KG1 (cell line): ENCODE data around the gene SEPTIN10.
"Not testable (repeated sequence)": the region's sequence is repeated elsewhere in the genome, so short reads cannot be mapped to it uniquely, and the experiment has no call there.

Source experiments
- DNase-seq: peaks from one replicate; lab custom pipeline; 2025; lab: John Stamatoyannopoulos, UW

The SEPTIN10 gene

DNA sequence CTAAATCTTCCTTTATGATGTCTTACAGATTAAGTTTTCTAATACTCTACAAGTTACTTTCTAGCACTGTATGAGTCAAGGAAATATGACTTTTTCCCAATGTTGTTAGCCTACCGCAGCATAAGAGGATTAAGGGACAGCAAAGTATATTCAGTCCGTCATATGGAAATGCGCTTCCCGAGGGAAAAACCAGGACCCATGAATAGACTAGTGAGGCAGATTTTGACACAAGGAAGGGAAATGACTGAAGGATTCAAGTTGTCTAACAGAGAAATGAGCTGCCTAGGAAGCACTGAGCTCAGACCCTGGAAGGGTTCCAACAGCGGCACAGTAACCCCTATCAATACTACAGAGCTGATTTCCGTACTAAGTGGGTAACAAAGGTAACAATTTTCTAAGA lies 12.0 kb downstream of the SEPTIN10 start:
- DNase-seq, result no peak

GRCh38 chr2:109597283-109597682 lies 16.5 kb downstream of the SEPTIN10 start:
- DNase-seq, result no peak

GRCh38 chr2:109595644-109596043 lies 18.1 kb downstream of the SEPTIN10 start:
- no peak for DNase-seq

DNA sequence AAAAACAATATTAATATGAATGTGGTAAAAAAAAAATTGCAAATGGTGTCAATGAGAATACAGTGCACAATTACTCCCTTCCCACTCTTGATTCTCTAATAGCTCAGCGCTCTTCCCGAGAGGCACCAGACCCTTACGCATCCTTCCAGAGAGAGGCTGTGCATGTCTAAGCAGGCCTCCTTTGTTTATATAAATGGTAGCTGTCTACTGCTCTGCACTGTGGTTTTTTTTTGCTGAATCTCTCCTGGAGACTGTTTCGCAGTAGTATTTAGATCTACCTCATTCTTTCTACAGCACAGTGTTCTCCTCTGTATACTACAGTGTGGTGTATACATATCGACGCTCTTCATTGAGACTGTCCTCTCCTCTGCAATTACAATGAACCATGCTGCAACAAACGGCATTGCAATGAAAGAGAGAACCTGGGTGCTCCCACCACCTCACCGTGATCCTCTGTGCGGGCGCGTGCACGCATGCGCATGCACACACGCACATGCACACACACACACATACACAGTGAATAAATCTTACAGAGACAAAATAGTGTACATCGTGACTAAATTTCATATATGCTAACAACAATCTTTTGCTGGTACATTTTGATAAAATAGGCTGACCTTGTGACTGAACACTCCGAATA lies 19.4 kb downstream of the SEPTIN10 start:
- no peak for DNase-seq

GRCh38 chr2:109592905-109593304 lies 20.9 kb downstream of the SEPTIN10 start:
- no peak for DNase-seq

DNA sequence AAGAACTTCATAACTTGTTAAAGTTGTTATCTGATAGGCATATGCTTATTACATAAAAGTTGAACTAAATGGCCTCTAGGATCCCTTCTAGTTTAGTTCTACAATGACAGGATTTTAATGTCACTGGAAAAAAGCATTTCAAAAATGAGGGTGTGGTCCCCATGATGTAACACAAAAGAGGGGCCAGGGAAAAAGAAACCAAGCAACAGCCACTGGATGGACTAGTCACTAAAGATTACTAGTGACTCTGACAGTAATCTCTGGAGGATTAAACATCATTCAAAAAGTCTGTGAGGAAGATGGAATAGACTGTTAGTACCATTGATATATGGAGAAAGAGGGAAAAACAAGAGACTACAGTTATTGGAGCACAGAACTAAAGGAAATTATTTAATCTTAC lies 22.6 kb downstream of the SEPTIN10 start:
- DNase-seq, result no peak

DNA sequence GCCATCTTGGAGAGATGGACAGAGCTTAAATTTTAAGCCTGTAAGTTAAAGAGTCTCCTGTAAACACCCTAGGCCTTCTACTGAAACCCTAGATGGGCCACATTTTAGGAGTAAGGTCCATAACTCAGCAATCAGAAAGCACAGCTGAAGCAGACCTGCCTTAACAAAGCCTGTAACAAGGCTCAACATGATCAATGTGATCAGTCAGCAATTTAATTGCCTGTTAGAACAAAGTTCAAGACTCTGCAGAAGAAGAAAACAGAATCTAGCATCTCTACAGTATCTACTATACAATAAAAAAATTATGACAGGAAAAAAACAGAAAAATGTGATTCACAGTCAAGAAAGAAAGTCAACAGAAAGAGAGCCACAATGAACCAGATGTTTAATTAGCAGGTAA lies 27.1 kb downstream of the SEPTIN10 start:
- no peak for DNase-seq

DNA sequence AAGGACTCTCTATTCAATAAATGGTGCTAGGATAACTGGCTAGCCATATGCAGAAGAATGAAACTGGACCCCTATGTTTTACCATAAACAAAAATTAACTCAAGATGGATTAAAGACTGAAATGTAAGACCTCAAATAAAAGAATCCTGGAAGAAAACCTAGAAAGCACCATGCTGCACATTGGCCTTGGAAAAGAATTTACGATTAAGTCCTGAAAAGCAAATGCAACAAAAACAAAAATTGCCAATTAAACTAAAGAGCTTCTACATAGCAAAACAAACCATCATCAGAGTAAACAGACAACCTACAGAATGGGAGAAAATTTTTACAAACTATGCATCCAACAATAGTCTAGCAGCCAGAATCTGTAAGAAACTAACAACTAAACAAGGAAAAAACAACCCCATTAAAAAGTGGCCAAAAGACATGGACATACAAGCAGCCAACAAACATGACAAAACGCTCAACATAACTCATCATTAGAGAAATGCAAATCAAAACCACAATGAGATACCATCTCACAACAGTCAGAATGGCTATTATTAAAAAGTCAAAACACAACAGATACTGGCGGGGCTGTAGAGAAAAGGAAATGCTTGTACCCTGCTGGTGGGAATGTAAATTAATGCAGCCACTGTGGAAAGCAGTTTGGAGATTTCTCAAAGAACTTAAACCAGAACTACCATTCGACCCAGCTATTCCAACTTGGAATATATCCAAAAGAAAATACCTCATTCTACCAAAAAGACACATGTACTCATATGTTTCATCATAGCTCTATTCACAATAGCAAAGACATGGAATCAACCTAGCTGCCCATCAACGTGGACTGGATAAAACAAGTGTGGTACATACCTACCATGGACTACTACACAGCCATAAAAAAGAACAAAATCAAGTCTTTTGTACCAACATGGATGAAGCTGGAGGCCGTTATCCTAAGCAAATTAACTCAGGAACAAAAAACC lies 30.6 kb downstream of the SEPTIN10 start:
- DNase-seq, result no peak

DNA sequence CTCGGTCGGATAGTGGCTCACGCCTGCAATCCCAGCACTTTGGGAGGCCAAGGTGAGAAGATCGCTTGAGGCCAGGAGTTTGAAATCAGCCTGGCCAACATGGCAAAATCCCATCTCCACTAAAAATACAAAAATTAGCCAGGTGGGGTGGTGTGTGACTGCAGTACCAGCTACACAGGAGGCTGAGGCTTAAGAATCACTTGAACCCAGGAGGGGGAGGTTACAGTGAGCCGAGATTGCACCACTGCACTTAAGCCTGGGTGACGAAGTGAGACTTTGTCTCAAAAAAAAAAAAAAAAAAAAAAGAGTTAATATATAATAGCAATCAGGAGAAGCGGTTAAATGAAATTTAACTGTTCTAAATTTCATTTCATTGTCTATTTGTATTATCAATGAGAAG lies 36.1 kb downstream of the SEPTIN10 start:
- DNase-seq, result not testable (repeated sequence)

DNA sequence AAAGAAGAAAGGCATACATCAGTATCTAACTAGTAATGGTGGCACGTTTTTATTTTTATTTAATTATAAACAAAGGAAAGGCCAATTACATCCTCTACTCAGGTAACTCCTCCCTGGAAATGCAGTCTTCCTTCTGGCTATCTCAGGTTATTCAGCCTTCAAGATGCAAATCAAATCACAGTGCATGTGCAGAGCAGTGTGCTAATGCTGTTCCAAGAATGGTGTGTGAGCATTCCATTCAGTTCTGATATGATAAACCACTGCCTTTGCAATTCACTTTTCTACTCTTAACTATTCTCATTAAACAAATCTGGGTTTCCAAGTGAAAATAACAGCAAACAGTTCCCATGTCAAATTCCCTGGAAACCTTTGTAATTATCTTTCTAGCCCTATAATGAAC lies 38.4 kb downstream of the SEPTIN10 start:
- DNase-seq, result no peak

GRCh38 chr2:109563980-109564550 lies 49.7 kb downstream of the SEPTIN10 start:
- DNase-seq, result no peak

DNA sequence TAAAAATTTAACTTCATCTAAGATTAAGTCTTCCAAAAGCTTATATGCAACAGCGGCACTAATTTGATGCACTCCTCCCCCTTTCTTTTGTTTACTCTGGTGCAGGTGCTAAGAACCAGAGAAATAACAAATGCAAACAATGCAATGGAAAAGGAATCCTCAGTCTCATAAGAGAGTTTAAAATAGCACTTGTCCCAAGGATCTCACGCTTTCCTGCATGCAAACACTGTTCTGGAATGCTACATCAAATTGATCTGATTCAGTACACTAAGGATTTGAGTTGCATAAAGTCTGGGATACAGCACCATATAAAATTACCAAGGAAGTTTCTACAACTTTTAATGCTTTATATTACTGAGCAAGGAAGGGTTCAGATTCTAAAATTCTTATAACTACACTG lies 50.5 kb downstream of the SEPTIN10 start:
- no peak for DNase-seq

GRCh38 chr2:109562421-109562820 lies 51.3 kb downstream of the SEPTIN10 start:
- no peak for DNase-seq

- DNase-seq, result no peak
Observed at GRCh38 chr2:109560265-109560664, 53.5 kb downstream of the SEPTIN10 start.

- DNase-seq, result no peak
Observed at GRCh38 chr2:109558076-109558882, 55.5 kb downstream of the SEPTIN10 start.

DNA sequence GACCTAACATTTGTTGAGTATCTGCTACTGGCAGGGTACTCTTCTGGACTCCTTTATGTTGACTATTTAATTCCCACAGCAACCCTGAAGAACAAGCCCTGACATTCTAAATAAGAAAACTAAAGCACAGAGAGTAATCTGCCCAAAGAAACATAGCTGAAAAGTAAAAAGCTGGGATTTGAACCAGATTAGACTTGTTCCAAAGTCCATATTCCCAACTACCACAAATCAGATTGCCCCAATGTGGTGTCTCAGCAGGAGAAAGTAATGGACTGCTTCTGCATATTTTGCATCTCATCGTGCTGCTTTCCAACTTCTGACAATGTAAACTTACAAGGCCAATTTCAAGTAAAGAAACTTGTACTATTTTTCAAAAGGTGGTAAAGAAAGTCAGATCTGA lies 56.5 kb downstream of the SEPTIN10 start:
- no peak for DNase-seq

- no peak for DNase-seq
Observed at GRCh38 chr2:109555346-109555900, 58.3 kb downstream of the SEPTIN10 start.

GRCh38 chr2:109554758-109555157 lies 59.0 kb downstream of the SEPTIN10 start:
- DNase-seq, result no peak

DNA sequence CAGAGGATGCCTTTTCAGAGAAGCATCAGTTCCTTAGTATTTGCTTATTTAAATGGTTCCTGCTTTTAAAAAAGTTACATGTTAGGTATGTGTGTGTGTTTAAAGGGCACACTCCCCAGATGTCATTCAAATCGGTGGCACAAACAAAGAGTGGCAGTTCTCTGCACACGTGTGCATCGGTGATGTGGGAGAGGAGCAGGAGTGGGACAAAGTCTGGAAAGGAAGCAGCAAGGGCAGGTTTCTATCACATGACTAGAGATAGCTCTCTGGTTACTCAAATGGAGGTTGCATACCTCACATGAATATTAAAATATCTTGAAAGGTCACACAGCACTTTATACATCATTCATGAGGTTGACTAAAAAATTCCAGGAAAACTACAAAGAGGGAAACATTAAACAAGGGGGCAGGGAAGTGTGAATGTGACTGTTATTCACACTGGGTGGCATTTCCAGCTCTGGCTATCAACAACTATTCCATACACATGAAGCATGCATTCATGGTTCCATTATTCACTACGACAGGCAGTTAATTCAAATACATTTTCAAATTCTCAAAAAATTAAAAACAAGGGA lies 64.7 kb downstream of the SEPTIN10 start:
- DNase-seq, result no peak

DNA sequence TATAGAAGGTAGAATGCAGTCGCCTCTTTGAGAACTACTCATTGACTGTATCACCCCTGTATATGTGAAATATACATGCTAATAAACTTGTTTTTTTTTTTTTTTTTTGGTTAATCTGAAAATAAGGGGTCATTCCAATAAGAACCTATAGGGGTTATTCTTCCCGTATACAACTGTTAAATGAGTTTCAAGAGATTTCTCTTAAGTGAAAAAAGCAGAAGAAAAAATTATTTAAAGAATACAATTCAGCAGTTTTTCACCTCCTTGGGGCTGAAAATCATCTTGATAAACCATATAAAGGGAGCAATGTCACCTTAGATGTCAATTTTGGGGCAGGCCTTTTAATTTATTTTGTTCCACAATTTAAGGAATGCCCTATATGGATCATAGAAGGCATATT lies 66.5 kb downstream of the SEPTIN10 start:
- no peak for DNase-seq
